ENCODE data around the gene EXOSC3.
"Not testable (repeated sequence)": the region's sequence is repeated elsewhere in the genome, so short reads cannot be mapped to it uniquely, and the experiment has no call there.

EXOSC3 gene

GRCh38 chr9:37753489-37754190, 31.2 kb downstream of the EXOSC3 start, which contains the start of gene TRMT10B:
TRMT10B (plus strand) TSS chr9:37753805; CDS start chr9:37761932, 8,127 bp downstream.
- no peak for TF ChIP-seq GATA1 (IDR thresholded peaks at IDR 0.05; ENCODE audit: low read depth, low read length)
- peak; percentile 55 for TF ChIP-seq POLR2A (IDR thresholded peaks at IDR 0.05; ENCODE audit: low read length)
- DNase-seq, result peak; percentile 77 to 79

DNA sequence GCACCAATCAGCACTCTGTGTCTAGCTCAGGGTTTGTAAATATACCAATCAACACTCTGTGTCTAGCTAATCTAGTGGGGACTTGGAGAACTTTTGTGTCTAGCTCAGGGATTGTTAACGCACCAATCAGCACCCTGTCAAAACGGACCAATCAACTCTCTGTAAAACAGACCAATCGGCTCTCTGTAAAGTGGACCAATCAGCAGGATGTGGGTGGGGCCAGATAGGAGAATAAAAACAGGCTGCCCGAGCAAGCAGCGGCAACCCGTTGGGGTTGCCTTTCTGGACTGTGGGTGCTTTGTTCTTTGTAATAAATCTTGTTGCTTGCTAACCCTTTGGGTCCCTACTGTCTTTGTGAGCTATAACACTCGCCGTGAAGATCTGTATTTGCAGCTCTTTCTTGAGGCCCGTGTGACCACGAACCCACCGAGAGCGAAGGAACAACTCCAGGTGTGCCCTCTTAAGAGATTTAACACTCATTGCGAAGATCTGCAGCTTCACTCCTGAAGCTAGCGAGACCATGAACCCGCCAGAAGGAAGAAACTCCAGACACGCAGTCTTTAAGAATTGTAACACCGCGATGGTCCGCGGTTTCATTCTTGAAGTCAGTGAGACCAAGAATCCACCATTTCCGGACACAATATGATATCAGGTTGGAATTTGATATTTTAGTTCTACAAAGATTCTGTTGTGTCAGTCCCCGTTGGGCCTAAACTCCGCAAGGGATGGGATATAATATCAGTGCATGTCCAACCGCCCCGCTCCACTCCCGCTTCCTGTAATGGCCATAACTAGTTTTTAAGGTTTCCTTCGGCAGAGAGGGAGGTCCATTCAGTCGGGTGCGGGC, 32.0 kb downstream of the EXOSC3 start:
- TF ChIP-seq GATA1 (IDR thresholded peaks at IDR 0.05; ENCODE audit: low read depth, low read length) (no peak), POLR2A (IDR thresholded peaks at IDR 0.05; ENCODE audit: low read length) (no peak)
- peak in 1 of 2 experiments; percentile 23 for DNase-seq

GRCh38 chr9:37752112-37752511, 32.8 kb downstream of the EXOSC3 start:
- DNase-seq, result not testable (repeated sequence)

DNA sequence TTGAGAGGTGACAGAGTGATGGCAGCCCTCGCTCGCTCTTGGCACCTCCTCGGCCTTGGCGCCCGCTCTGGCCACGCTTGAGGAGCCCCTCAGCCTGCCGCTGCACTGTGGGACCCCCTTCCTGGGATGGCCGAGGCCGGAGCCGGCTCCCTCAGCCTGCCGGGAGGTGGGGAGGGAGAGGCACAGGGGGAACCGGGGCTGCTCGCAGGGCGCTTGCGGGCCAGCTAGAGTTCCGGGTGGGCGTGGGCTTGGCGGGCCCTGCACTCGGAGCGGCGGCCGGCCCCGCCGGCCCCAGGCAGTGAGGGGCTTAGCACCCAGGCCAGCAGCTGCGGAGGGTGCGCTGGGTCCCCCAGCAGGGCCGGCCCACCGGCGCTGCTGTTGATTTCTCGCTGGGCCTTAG, 33.2 kb downstream of the EXOSC3 start:
- DNase-seq, result not testable (repeated sequence)

- no peak for DNase-seq
- TF ChIP-seq POLR2A (IDR thresholded peaks at IDR 0.05; ENCODE audit: low read length) (no peak), GATA1 (IDR thresholded peaks at IDR 0.05; ENCODE audit: low read depth, low read length) (no peak)
These were observed 33.7 kb downstream of the EXOSC3 start for GRCh38 chr9:37751186-37751585.

GRCh38 chr9:37749129-37749528, 35.7 kb downstream of the EXOSC3 start:
- TF ChIP-seq GATA1 (IDR thresholded peaks at IDR 0.05; ENCODE audit: low read depth, low read length) (no peak), POLR2A (IDR thresholded peaks at IDR 0.05; ENCODE audit: low read length) (no peak)
- peak in 1 of 2 experiments; percentile 20 for DNase-seq

GRCh38 chr9:37747271-37747753, 37.6 kb downstream of the EXOSC3 start:
- DNase-seq, result peak; percentile 70 to 78
- TF ChIP-seq GATA1 (IDR thresholded peaks at IDR 0.05; ENCODE audit: low read depth, low read length) (no peak), POLR2A (IDR thresholded peaks at IDR 0.05; ENCODE audit: low read length) (no peak)

DNA sequence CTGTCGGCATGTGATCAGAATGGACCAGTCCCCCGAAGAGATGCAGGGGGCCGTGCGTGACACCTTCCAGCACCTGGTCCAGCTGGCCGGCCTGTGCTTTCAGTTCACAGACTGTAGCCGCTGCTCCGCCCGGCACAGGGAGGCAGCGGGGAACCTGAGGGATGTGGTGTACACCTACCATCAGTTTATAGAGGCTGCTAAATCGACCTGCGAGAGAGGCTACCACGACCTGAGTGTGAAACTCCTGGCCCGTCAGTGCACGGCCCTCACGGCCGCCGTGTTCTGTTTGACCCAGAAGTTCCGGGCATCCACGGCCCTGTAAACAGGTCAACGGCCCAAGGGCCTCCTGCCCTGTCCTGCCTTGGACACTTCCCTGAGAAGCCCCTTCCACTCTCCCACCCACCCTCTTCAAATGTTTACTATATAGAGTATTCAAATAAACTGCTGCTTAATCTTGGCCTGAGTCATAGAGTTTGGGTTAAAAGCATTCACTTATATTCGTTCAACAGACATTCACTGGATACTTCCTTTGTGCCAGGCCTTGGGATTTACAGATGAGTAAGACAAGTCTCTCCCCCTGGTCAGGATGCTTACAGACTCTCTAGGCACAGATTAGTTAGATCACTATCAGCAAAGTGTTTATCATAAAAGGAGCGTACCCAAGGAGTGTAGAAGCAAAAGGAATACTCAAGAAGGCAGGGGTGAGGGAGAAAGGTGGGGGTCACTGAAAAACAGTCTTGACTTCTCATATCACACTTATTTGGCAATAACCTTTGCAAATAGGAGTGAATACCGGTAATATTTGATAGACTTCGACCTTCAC, 38.2 kb downstream of the EXOSC3 start:
- DNase-seq, result no peak
- TF ChIP-seq GATA1 (IDR thresholded peaks at IDR 0.05; ENCODE audit: low read depth, low read length) (no peak), POLR2A (IDR thresholded peaks at IDR 0.05; ENCODE audit: low read length) (no peak)

DNA sequence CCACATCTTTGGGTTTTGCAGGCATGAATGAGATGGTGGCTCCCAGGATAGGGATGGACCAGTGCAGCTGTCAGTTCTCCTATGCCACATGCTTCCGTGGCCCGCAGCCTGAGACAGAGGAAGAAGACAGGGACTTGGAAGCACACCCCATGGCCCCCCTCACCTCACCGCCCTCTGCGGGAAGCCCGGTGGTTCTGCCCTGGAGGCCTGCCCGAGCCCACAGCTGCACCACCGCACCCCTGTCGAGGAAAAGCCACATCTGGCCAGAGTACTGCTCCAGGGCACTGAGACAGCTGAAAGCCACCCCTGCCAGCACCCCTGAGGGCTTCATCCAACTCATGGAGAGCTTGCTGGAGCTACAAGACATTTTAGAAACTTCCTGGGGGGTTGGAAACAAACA, 38.9 kb downstream of the EXOSC3 start:
- no peak for TF ChIP-seq POLR2A (IDR thresholded peaks at IDR 0.05; ENCODE audit: low read length)
- no peak for TF ChIP-seq GATA1 (IDR thresholded peaks at IDR 0.05; ENCODE audit: low read depth, low read length)

GRCh38 chr9:37740631-37741328, 44.1 kb downstream of the EXOSC3 start:
- TF ChIP-seq POLR2A (IDR thresholded peaks at IDR 0.05; ENCODE audit: low read length) (no peak), GATA1 (IDR thresholded peaks at IDR 0.05; ENCODE audit: low read depth, low read length) (no peak)
- DNase-seq, result no peak

More for the DNA sequence above, 38.9 kb downstream of the EXOSC3 start:
- no peak for DNase-seq

GRCh38 chr9:37740128-37740527, 44.7 kb downstream of the EXOSC3 start:
- no peak for TF ChIP-seq GATA1 (IDR thresholded peaks at IDR 0.05; ENCODE audit: low read depth, low read length)
- no peak for TF ChIP-seq POLR2A (IDR thresholded peaks at IDR 0.05; ENCODE audit: low read length)
- DNase-seq, result no peak

DNA sequence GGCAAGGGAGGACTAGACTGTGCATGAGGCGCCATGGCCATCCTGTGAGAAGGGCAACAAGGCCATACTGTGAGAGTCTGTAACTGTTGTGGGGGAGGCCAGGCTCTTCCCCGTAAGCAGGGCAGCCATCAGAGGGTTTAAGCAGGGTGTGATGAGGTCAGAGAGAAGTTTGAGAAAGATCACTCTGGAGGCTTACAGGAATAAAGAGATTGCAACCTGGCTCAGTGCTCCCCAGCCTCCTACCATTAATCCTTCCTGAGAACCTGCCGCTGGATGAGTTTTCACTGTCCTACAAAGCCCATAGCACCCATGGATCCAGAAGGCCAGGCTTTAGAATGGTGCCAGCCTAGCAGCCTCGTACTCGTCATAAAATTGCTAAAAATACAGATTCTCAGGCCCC, 45.6 kb downstream of the EXOSC3 start:
- no peak for TF ChIP-seq POLR2A (IDR thresholded peaks at IDR 0.05; ENCODE audit: low read length)
- TF ChIP-seq GATA1 (IDR thresholded peaks at IDR 0.05; ENCODE audit: low read depth, low read length), result no peak
- no peak for DNase-seq

- TF ChIP-seq GATA1 (IDR thresholded peaks at IDR 0.05; ENCODE audit: low read depth, low read length), result no peak
- TF ChIP-seq POLR2A (IDR thresholded peaks at IDR 0.05; ENCODE audit: low read length), result no peak
- DNase-seq, result no peak
These were observed 51.9 kb downstream of the EXOSC3 start for GRCh38 chr9:37732952-37733351.

Data from erythroblast (primary cell).